Stimulated activated CD4-positive, alpha-beta T cell treated with anti-CD3 and anti-CD28 coated beads, Interleukin-15, amount 100 ng/mL, for 1 hour (primary cell): Measurements from ENCODE around the gene SNTG2.

Source experiments
- DNase-seq, 2 donors: peaks; one replicate each; pipeline ENCODE4 v3.0.0-alpha.2; 2020; ENCODE audit warnings: low read depth in 1 of 2, low spot score in 1 of 2

The SNTG2 gene

DNA sequence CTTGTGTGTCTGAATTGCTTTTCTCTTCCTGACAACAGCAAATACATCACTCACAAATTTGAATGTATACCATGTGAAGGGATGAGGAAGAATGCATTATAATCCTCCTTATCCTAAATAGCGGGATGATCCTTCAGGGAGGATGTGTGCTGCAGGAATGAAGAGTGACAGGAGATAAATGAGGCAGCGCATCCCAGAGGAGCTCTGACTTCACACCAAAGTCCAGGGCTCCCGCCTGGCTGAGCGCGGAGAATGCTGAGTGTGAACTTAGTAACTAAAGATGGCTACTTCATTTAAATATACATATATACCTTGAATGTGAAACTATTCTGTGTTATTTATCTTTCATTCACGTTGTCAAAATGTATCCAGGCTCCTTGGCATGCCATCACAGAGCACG, 317.4 kb downstream of the SNTG2 start:
- no peak for DNase-seq

DNA sequence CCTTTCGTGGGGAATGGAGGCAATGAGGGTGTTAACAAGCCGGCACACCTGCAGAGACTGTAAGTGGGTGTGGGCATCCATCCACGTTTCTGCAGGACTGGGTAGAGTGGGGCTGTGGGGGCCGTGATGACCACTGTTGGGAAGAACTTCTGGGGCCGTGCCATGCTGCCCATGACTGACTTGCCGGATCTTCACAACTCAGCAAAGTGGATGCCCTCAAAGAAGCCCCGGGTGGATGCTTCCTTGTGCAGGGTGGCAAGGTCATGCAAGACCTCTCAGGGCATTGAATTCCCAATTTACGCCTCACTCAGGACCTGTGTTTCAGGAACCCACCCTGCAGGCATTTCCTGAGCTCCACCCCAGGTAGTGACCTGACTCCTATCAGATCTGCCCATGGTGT, 319.2 kb downstream of the SNTG2 start:
- no peak for DNase-seq

DNA sequence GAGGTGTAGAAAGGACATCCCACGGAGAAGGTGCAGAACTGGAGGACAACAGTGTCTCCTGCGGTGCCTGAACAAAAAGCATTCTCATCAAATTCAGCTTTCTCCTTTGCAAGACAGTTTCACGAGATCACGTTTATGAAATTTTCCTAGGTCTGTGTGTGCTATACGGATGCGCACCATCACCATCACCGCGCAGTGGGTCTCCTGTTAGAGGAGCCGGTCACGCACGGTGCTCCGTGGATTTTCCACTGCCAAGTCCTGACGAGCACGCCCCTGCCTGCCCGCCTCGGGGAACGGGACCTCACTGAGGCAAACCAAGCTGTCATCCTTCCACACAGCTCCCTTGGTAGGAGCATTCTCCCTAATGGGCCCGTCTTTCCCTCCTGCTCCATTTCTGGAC, 322.2 kb downstream of the SNTG2 start:
- DNase-seq = no peak

GRCh38 chr2:1277634-1278033, 327.0 kb downstream of the SNTG2 start:
- DNase-seq = no peak

- no peak for DNase-seq
Measured at GRCh38 chr2:1278125-1278524, 327.5 kb downstream of the SNTG2 start.

GRCh38 chr2:1278861-1279260, 328.2 kb downstream of the SNTG2 start:
- DNase-seq = no peak

- no peak for DNase-seq
Measured at GRCh38 chr2:1282552-1282951, 331.9 kb downstream of the SNTG2 start.

- no peak for DNase-seq
Measured at GRCh38 chr2:1283020-1283801, 332.6 kb downstream of the SNTG2 start.

DNA sequence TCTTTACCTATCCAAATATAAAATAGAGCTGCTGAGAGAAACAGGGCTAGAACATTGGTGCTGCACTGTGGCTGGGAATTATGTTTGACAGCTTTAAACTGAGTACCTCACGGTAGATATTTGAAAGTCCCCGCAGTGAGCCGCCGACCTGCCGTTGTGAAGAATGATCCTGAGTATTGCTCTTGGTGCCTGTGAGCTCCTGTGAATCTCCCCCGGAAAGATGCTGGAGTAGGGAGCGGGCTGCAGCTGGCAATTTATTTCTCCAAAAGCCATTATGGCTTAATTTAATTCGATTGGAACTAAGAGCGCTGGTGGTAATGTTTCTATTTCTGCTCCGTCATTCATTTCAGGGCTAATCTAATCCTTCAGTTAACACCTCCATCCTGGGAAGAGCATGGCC, 333.2 kb downstream of the SNTG2 start:
- DNase-seq = no peak

DNA sequence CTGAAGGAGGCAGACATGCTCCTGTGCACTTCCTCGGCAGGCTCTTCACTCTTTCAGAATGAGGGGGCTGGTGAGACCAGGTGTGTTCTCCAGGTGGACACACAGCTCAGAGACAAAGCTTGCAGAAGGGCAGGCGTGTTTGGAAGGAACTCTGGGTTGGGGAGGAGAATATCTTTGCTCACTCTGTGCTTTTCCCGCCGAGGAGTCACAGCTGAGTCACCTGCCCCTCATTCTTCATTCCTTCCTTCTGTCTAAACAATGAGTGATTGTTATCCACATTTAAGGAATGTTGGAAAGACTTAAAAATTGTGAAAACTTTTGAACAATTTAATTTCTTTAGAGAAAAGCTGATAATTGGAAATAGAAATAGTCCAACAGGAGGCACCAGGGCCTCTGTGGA, 336.3 kb downstream of the SNTG2 start:
- DNase-seq = no peak

- DNase-seq = no peak
Measured at GRCh38 chr2:1287427-1287826, 336.8 kb downstream of the SNTG2 start.

GRCh38 chr2:1294900-1295299, 344.3 kb downstream of the SNTG2 start:
- DNase-seq = no peak

- no peak for DNase-seq
Measured at GRCh38 chr2:1295740-1296139, 345.1 kb downstream of the SNTG2 start.

DNA sequence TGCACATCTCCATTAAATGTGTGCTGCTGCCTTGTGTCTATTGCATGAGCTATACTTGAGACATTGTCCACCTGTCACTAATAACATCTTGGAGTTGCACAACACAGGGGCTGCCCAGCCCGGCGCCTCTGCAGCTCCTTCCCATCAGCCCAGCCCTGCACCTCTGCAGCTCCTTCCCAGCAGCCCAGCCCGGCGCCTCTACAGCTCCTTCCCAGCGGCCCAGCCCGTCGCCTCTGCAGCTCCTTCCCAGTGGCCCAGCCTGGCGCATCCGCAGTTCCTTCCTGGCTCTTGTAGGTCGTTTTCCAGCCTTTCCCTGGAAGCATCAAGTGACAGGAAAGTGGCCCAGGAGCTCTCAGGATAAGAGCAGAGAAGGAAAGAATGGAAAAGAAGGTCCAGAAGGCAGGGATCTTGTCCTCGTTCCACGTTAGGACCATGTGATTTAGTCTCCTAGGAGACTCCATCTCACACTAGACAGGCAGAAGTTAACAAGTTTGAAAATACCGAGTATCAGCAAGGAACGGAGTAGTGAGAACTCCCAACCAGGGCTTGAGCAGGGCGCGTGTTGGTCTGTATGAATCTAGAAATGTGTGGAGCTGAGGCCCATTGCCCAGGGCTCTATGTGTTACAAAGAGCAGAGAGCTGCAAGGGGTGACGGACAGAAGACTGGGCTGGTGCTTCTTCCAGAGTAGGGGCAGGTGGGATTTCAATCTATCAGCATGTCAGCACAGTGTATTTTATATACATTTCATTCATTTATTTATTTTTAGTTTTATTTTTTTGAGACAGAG, 346.9 kb downstream of the SNTG2 start:
- no peak for DNase-seq

DNA sequence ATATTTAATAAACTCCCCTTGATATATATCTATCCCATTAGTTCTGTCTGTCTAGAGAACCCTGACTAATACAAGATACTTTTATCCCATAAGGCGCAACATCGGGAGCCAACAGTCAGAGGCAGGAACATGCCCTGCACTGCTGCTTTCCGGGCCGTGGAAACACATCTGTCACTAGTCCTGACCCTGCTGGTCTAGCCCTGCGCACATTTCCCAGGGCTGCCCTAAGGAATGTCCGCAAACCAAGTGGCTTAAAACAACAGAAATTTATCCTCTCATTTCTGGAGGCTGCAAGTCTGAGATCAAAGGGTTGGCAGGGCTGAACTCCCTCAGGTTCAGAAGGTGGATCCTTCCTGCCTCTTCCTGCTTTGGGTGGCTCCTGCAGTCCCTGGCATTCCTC, 348.4 kb downstream of the SNTG2 start:
- no peak for DNase-seq

DNA sequence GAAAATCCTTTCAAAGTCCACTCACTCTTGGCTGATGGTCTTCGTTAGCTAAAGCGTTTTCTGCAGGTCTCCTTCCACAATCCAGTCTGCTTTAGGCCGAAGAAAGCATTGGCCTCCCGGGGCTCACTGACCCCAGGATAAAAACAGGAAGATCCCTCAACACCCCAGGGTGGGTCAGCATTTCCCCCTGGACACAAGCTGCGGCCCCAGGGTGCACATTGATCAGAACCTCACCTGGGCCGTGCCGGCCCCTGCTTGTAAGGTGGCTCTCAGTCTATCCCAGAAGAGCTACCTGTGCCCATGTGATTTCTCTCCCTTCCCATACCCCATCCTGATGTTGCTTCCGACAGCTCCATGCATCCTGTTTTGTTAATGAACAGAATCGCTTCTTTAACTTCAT, 349.6 kb downstream of the SNTG2 start:
- no peak for DNase-seq

GRCh38 chr2:1301056-1301455, 350.4 kb downstream of the SNTG2 start:
- no peak for DNase-seq

- no peak for DNase-seq
Measured at GRCh38 chr2:1305342-1306013, 354.8 kb downstream of the SNTG2 start.

GRCh38 chr2:1306014-1306686, 355.5 kb downstream of the SNTG2 start:
- DNase-seq = no peak

DNA sequence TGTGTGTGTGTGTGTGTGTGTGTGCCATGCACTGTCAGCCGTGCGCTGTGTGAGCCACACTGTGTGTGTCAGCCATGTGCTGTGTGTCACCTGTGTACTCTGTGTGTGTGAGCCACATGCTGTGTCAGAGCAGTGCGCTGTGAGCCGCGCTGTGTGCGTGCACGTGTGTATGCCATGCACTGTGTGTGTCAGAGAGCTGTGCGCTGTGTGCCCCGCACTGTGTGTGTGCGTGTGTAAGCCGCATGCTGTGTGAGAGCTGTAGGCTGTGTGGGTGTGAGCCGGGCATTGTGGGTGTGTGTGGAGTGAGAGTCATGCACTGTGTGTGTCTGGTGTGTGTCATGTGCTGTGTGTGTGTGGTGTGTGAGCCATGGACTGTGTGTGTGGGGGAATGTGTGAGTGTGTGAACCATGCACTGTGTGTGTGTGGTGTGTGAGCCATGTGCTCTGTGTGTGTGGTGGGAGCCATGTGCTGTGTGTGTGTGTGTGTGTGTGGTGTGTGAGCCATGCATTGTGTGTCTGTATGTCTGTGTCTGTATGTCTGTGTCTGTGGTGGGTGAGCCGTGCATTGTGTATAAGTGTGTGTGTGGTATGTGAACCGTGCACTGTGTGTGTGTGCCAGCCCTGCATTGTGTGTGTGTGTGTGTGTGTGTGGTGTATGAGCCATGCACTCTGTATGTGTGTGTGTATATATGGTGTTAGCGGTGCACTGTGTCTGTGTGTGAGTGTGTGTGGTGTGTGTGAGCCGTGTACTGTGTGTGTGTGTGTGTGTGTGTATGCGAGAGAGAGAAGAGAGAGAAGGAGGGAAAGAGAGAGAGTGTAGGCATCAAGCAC, 356.3 kb downstream of the SNTG2 start:
- no peak for DNase-seq

DNA sequence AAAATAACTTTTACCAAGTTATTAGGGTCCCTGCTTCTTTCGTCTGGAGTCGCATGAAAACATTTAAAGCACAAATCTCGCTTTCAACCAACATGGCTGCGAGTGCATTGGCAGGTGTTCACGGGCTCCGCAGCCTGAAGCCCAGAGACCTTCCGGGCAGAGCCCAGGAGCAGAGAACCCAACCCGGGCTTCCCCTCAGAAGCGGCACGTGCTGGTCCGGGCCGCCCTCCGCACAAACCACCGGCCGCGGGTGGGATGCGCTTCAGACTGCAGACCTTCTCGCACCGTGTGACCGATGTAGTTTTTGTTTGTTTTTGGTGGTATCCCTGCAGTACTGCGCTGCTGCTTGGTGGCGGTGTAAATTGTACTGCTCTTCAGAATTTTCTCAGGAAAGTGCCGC, 357.0 kb downstream of the SNTG2 start:
- no peak for DNase-seq
